ENCODE results near the gene ADPRM. TPM values are rescaled to one million over a fixed set of nuclear protein-coding genes. Genes with fewer than 3 reads are reported as not detected.

The ADPRM gene
- total and polyA plus RNA-seq, 7 donors, result 7.4 to 16.6 (median 11.4) TPM

DNA sequence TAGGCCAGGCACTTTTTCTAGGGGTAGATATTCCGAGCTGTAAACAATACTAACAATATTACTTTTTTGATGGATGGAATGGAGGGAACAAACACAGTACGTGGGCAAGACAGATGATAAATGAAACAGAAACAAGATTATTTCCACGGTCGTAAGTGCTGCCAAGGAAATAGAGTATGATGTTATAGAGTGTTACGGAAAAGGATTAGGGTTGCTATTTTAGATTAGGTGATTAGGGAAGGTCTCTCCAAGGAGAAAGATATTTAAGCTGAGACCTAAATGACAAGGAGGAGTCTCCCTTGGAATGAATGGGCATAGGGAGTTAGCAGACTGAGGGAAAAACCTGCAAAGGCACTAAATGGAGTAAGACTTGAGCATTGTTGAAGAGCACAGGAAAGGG is 8.3 kb downstream of the ADPRM start:
- WGBS, 2 donors, result 91 to 95% methylated on average over 5 of the region's 5 CpGs
- H3K4me3 ChIP-seq, result no peak overlapping the region
- no peak overlapping the region for H3K27ac ChIP-seq
- DNase-seq, result no peak
- intact Hi-C loops (cut with DNase I), result loop anchor here (5.0 kb wide), 1 partner anchor 607 kb away; no protein-coding TSS in a partner anchor
- no peaks in the 10 kb centered on the region for H3K27me3 ChIP-seq
- H3K4me1 ChIP-seq, result peaks cover 0 to 6% (median 0%) of the 10 kb centered on the region in 4 donors
- no peak for TF ChIP-seq POLR2AphosphoS5 (IDR thresholded peaks at IDR 0.05)
- TF ChIP-seq EP300 (IDR thresholded peaks at IDR 0.05), result no peak
- H3K9me3 ChIP-seq, result no peaks in the 10 kb centered on the region
- H3K36me3 ChIP-seq, result peaks cover 5 to 62% (median 28%) of the 10 kb centered on the region in 4 donors

DNA sequence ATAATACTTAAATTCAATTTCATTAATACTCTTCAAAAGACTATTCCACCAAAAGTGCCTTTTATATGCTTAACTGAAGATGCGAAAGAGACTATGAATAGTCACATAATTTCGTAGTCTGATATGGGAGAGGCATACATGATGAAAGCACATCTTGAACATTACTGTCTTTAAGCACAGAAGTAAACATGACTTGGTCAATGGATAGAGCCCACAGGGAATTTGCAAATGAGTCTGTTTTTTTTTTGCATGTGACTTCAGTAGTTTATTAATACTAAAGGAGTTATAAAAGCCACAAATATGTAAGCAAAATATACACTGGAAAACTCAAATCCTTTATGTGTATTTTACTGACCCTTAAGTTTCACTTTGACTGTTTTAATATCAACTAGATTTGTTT is 15.9 kb downstream of the ADPRM start:
- WGBS, 2 donors, result 88 to 93% methylated on average over 2 of the region's 2 CpGs

DNA sequence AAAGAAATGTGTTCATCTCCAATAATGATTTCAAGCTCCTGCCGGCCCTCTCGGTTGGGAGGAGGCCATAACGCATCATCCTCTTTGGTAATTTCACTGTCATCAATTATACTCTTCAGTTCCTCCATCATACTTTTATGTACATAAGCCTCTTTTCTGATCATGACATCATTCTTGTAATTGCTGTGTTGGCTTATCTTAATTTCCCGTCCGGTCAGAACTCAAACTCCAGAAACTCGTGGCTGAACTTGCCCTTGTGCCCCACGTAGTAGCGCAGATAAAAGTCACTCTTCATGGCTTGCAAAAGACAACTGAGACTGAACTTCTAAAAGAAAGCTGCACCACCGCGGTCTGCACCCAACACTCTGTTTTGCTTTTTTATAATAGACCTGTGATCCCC is 18.8 kb downstream of the ADPRM start:
- WGBS, 2 donors, result 86 to 92% methylated on average over 10 of the region's 10 CpGs
- intact Hi-C loops (cut with DNase I), result no loop called here
- no peak for DNase-seq
- TF ChIP-seq POLR2A (IDR thresholded peaks at IDR 0.05) (no peak), POLR2AphosphoS5 (IDR thresholded peaks at IDR 0.05) (no peak), EP300 (IDR thresholded peaks at IDR 0.05) (no peak)
- Histone ChIP-seq H3K36me3 (peaks cover 8 to 77% (median 15%) of the 10 kb centered on the region in 4 donors), H3K9me3 (no peaks in the 10 kb centered on the region), H3K27me3 (no peaks in the 10 kb centered on the region), H3K4me3 (no peak overlapping the region), H3K4me1 (no peaks in the 10 kb centered on the region), H3K27ac (no peak overlapping the region)

More for the DNA sequence above, 15.9 kb downstream of the ADPRM start:
- Histone ChIP-seq H3K9me3 (no peaks in the 10 kb centered on the region), H3K36me3 (peaks cover 8 to 81% (median 21%) of the 10 kb centered on the region in 4 donors), H3K4me1 (no peaks in the 10 kb centered on the region), H3K27ac (no peak overlapping the region), H3K4me3 (no peak overlapping the region), H3K27me3 (no peaks in the 10 kb centered on the region)
- no peak for DNase-seq
- intact Hi-C loops (cut with DNase I), result no loop called here
- TF ChIP-seq EP300 (IDR thresholded peaks at IDR 0.05) (no peak), POLR2A (IDR thresholded peaks at IDR 0.05) (no peak), POLR2AphosphoS5 (IDR thresholded peaks at IDR 0.05) (no peak)
- TF ChIP-seq, protein P1, sequence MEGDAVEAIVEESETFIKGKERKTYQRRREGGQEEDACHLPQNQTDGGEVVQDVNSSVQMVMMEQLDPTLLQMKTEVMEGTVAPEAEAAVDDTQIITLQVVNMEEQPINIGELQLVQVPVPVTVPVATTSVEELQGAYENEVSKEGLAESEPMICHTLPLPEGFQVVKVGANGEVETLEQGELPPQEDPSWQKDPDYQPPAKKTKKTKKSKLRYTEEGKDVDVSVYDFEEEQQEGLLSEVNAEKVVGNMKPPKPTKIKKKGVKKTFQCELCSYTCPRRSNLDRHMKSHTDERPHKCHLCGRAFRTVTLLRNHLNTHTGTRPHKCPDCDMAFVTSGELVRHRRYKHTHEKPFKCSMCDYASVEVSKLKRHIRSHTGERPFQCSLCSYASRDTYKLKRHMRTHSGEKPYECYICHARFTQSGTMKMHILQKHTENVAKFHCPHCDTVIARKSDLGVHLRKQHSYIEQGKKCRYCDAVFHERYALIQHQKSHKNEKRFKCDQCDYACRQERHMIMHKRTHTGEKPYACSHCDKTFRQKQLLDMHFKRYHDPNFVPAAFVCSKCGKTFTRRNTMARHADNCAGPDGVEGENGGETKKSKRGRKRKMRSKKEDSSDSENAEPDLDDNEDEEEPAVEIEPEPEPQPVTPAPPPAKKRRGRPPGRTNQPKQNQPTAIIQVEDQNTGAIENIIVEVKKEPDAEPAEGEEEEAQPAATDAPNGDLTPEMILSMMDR (IDR thresholded peaks at IDR 0.05), result no peak

DNA sequence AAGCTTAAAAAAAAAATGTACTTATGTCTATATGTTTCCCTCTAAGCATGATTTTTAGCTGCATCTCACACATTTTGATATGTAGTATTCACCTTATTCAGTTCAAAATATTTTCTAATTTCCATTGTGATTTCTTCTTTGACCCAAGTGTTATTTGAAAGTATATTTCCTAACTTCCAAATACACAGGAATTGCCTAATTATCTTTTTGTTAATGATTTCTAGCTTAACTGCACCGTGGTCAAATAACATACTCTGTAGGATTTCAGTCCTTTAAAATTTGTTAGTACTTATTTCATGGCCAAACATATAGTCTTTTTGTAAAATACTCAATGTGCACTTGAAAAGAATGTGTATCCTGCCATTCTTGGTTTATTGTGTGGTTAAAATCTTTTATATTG is 21.2 kb downstream of the ADPRM start:
- Histone ChIP-seq H3K36me3 (peaks cover 0 to 76% (median 7%) of the 10 kb centered on the region in 4 donors), H3K4me3 (no peak overlapping the region), H3K27ac (no peak overlapping the region), H3K9me3 (no peaks in the 10 kb centered on the region), H3K27me3 (no peaks in the 10 kb centered on the region), H3K4me1 (no peaks in the 10 kb centered on the region)
- DNase-seq, result no peak
- 8 to 34% methylated on average over 1 of the region's 1 CpG for WGBS, 2 donors
- TF ChIP-seq POLR2A (IDR thresholded peaks at IDR 0.05), result no peak
- TF ChIP-seq, protein P1 (IDR thresholded peaks at IDR 0.05), result no peak
- TF ChIP-seq POLR2AphosphoS5 (IDR thresholded peaks at IDR 0.05), result no peak
- TF ChIP-seq EP300 (IDR thresholded peaks at IDR 0.05), result no peak
- intact Hi-C loops (cut with DNase I), result no loop called here

DNA sequence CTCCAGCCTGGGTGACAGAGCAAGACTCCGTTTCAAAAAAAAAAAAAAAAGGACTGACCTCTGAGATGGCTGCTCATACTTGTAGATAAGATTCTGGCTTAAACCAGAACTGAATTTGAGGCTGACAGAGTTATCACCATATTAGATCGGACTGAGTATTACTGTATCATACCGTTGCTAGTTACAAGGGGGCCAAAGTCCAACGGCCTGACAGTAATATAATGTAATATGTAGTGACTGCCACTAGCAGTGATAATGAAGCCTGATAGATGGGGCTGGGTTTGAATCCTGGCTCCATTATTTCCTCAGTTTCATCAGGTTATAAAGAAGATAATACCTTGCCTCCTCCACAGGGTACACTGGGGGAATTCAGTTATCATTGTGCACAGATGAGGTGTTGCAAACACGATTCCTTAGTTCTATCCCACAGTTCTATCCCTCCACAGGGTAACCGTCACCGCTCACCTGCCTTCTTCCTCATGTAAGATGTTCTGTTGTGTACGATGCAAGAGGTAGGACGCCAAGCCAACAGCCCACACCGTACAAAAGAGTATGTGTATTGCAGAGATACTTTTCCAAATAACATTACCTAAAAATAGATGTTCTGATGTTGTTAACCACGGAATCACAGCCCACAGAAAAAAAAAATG is 27.3 kb downstream of the ADPRM start:
- H3K4me3 ChIP-seq, result no peak overlapping the region
- H3K4me1 ChIP-seq, result peaks cover 0 to 7% (median 1%) of the 10 kb centered on the region in 4 donors
- peaks cover 0 to 69% (median 14%) of the 10 kb centered on the region in 4 donors for H3K36me3 ChIP-seq
- no peak for DNase-seq
- no peak overlapping the region for H3K27ac ChIP-seq
- no peaks in the 10 kb centered on the region for H3K27me3 ChIP-seq
- TF ChIP-seq EP300 (IDR thresholded peaks at IDR 0.05) (no peak), POLR2A (IDR thresholded peaks at IDR 0.05) (no peak), POLR2AphosphoS5 (IDR thresholded peaks at IDR 0.05) (no peak)
- TF ChIP-seq, protein P1 (IDR thresholded peaks at IDR 0.05), result no peak
- 38 to 81% methylated on average over 11 of the region's 11 CpGs for whole genome bisulfite sequencing, 2 donors
- no peaks in the 10 kb centered on the region for H3K9me3 ChIP-seq
- intact Hi-C loops (cut with DNase I), result no loop called here

All from sigmoid colon (tissue), 7 donors.